DMS114 treated with DMSO at 0.1 percent for 48 hours (cell line): ENCODE measurements around the gene AANAT.

ENCODE experiments used
- DNase-seq: peaks from one replicate; lab custom pipeline; 2025; ENCODE audit not compliant: unreplicated experiment; lab: John Stamatoyannopoulos, UW

Gene AANAT

DNA sequence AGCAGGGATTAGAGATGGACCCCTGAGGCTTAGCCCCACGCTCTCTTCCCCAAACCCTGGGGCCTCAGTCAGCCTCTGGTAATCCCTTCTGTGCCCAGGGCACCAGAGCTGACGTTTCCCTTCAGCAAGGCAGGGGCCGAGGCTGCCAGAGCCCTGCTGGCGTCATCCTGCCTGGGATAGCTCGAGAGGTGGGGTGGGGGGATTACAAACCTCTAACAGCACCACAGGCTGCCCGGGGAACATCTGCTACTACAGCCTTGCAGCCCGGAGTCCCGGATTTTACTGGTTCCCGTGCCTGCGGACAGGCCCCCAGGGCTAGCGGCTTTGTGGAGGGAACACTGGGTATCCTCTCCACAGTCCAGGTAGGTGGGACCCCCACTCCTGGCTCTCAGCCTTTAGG lies at the start of gene AANAT:
TSS of gene AANAT (plus strand) at position 238 of the 400 bp plus-strand sequence. CDS start 1,144 bp downstream, outside the sequence.
- DNase-seq, result no peak

GRCh38 chr17:76419576-76420260 lies 47.7 kb upstream of the AANAT start:
- no peak for DNase-seq

DNA sequence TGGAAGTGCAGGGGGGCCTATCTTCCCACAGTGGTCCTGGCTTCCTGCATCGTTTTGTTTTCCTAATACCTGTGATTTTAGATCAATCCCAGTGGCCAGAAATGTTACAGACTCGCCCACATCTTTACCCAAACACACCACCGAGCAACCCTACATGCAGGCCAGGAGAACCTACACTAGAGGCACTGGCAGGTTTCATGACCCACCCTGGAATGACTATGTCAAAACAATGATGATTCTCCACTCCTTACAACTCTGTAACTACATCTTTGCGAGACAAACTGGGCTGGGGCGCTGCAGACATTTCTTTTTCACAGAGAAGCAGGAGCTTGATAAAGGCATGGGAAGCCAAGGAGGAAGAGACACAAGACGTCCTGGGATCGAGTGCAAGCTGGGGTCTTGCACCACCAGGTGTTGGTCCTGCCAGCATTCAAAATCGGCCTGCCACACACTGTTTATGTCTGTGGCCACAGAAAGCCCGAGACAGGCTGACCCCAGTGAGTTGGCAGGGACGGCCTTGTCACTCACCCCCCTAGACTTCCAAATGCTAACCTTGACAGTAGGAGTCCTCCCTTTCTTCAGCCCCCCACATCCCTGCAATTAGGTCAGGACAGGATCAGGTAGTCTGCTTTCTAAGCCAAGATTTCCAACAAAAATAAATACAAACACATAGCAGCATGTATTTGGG lies 46.9 kb upstream of the AANAT start:
- no peak for DNase-seq

DNA sequence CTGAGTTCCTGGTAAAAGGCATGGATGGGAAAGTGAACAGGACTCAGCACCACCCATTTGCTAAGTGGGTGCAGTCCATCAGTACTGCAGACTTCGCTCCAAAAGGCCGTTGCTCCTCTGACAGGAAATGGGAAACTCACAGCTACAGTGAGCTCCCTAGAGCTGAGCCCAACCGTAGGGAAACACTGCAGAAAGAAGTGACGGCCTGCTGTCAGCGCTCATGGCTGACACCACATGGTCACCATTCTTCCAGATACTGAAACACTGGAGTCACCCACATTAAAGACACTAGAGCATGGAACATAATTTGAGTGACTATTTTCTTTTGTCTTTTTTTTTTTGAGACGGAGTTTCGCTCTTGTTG lies 46.4 kb upstream of the AANAT start:
- no peak for DNase-seq

GRCh38 chr17:76422406-76422805 lies 45.0 kb upstream of the AANAT start:
- no peak for DNase-seq

DNA sequence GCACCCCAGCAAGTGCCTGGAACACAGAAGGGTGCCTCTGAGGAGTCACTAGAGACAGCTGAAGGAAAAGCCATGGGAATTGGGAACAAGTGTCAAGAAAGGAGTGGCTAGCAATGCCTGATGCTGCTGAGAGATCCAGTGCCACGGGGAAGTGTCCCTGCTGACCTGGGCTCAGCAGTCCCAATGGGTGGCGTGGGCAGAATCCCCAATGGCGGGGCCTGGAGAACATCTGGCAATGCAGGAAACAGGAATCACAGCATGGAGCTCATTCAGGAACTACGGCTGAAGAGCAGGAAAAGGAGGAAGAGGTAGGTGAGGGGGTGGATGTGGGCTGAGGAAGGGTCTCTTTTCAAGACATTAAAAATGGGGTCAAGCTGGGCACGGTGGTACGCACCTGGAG lies 44.5 kb upstream of the AANAT start:
- no peak for DNase-seq

- no peak for DNase-seq
These were observed 40.5 kb upstream of the AANAT start for GRCh38 chr17:76426853-76427252.

DNA sequence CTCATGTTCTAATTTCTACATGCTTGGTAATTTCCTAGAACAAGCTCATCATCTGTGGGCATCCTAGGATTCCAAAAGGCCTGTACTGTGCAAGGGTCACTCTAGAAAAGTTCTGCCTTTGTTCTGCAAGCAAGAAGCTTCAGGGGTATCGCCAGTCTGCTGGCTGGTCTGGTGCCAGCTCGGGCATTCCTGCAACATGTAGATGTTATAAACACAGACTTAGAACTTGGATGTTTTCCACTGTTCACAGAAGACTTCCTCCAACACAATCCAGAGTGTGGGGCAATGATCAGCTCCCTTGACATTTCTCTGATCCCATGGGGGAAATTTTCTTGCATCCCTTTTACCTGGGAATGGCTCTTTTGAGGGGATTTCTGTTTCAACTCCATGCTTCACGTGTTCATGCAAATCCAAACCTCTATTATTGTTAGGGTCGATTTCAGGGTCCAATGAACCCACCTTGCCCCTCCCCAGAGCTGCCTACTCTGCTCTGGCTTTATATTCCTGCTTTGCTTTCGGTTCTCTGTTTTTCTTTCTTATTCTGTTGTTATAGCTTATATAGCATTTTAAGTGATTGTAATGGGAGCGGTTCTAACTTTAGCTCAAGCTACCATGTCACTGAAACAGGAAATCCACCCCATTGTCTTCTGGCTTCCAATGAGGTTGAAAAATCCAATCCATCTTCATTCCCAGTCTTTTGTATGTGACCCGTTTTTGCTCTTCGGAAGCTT lies 39.7 kb upstream of the AANAT start:
- no peak for DNase-seq

- no peak for DNase-seq
These were observed 38.9 kb upstream of the AANAT start for GRCh38 chr17:76428511-76428910.

- no peak for DNase-seq
These were observed 35.9 kb upstream of the AANAT start for GRCh38 chr17:76431509-76431908.

DNA sequence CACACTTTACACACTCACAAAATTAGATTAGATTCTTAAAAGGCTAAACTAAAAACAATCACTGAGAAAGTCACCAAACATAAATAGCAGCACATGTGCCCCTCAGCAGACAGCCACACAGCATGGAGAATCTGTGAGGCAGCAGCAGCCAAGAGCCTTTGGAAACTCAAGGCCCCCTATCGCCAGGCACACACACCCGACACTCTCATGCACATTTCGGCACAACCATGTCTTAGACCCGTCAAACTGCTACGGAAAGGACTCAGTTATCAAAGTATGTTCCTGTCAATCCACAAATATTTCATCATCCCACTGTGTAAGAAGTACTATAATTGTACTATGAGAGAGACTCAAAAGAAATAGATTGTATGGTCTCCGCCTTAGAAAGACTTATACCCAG lies 35.4 kb upstream of the AANAT start:
- no peak for DNase-seq

GRCh38 chr17:76432712-76433336 lies 34.6 kb upstream of the AANAT start:
- no peak for DNase-seq

DNA sequence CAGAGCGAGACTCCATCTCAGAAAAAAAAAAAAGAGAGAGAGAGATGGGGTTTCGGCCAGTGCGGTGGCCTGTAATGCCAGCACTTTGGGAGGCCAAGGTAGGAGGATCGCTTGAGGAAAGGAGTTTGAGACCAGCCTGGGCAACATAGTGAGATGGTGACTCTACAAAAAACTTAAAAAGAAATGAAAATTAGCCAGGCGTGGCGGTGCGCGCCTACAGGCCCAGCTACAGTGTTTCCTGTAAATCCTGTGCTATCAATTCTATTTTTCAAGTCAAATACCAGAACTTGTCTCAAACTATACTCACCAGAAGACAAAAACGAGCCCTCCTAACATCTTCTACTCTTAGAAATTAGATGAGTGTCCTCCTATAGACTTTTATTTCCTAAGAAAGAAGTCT lies 33.7 kb upstream of the AANAT start:
- no peak for DNase-seq

- no peak for DNase-seq
These were observed 32.5 kb upstream of the AANAT start for GRCh38 chr17:76434870-76435269.

DNA sequence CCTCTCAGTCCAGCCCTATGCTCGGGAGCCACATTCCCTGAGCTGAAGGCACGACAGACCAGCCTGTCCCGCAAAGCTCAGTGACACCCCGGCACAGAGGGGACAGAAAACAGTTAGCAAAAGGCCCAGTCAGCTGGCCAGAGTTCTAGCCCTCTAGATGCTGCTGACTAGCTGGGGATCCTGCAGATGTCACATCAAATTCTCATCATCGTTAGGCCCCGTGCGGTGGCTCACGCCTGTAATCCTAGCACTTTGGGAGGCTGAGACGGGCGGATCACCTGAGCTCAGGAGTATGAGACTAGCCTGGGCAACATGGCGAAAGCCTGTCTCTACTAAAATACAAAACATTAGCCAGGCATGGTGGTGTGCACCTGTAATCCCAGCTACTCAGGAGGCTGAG lies 31.7 kb upstream of the AANAT start:
- no peak for DNase-seq

DNA sequence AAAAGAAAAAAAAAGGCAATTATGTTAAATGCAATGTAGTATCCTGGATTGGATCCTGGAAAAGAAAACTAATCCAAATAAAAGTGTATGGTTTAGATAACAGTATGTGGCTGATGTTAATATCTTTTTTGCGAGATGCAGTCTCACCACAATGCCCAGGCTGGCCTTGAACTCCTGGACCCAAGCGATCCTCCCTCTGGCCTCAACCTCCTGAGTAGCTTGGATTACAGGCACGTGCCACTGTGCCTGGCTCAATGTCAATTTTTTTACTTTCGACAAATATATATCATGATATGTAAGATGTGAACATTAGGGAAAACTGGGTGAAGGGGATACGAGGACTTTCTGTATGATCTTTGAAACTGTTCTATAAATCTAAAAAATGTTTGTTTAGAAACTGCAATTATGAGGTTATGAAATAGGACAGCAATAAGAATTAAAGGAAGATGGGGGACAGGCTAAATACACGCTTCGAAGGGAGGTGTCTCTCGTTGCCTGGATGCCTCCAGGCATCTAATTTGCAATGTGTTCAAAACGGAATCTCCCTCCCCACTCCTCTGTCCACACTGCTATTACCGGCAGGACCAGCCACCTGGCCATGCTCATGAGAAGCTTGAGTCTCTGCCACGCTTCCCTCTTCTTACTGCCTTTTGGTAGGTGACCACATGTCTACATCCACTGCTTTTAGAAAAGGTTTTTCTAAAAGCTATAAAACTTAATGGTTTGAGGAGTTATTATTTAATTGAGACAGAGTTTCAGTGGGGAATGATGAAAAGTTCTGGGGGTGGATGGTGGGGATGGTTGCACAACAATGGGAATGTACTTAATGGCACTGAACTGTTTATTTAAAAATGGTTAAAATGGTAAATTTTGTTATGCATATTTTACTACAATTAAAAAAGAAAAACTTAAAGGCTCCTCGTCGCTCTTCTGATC lies 29.7 kb upstream of the AANAT start:
- no peak for DNase-seq

GRCh38 chr17:76438906-76439305 lies 28.5 kb upstream of the AANAT start:
- no peak for DNase-seq

DNA sequence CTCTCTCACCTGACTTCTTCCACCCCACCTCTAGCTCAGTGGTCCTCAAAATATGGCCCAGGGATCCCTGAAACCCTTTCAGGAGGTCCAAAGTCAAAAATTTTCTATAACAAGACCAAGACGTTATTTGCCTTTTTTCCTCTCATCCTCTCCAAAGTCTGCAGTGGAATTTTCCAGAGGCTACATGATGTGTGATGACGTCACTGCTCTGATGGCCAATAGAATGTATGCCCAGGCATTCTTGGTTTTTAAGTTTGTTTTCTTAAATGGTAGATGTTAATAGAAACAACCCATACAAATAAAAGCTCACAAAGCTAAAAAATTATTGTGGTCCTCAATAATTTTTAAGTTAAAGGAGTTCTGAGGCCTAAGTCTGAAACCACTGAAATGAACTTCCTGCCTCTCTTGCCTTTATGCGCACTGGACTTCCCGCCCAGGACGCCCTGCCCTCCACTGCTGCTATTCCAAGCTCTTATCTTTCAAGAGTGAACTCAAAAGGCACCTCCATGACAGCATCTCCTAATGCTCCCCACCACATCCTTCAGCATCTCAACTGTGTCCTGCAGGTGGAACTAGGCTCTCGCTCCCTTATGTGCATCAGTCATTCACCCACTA lies 28.0 kb upstream of the AANAT start:
- DNase-seq, result no peak

GRCh38 chr17:76440751-76441362 lies 26.5 kb upstream of the AANAT start:
- DNase-seq, result no peak
